ENCODE results near the gene LCA5. TPM values are rescaled to one million over a fixed set of nuclear protein-coding genes. Genes with fewer than 3 reads are reported as not detected.
"Not testable (repeated sequence)": the region's sequence is repeated elsewhere in the genome, so short reads cannot be mapped to it uniquely, and the experiment has no call there.

LCA5 gene
- total RNA-seq: 5.8 TPM

- peak; percentile 95 for DNase-seq (ENCODE audit: low spot score)
These were observed at the start of gene LCA5 for GRCh38 chr6:79536954-79537747. LCA5 (minus strand) TSS chr6:79537430; CDS start chr6:79518894, 18,536 bp downstream.

GRCh38 chr6:79586548-79586947, 49.3 kb upstream of the LCA5 start:
- DNase-seq (ENCODE audit: low spot score): no peak

- no peak for DNase-seq (ENCODE audit: low spot score)
These were observed 47.1 kb upstream of the LCA5 start for GRCh38 chr6:79584332-79584731.

GRCh38 chr6:79577926-79578325, 40.7 kb upstream of the LCA5 start:
- DNase-seq (ENCODE audit: low spot score): not testable (repeated sequence)

GRCh38 chr6:79574630-79575225, 37.5 kb upstream of the LCA5 start:
- no peak for DNase-seq (ENCODE audit: low spot score)

- DNase-seq (ENCODE audit: low spot score): no peak
These were observed 36.9 kb upstream of the LCA5 start for GRCh38 chr6:79574174-79574573.

- no peak for DNase-seq (ENCODE audit: low spot score)
These were observed 33.8 kb upstream of the LCA5 start for GRCh38 chr6:79571030-79571367.

GRCh38 chr6:79570129-79571029, 33.1 kb upstream of the LCA5 start:
- peak; percentile 81 for DNase-seq (ENCODE audit: low spot score)

GRCh38 chr6:79568996-79569395, 31.8 kb upstream of the LCA5 start:
- DNase-seq (ENCODE audit: low spot score): no peak

GRCh38 chr6:79564636-79565035, 27.4 kb upstream of the LCA5 start:
- DNase-seq (ENCODE audit: low spot score): no peak

GRCh38 chr6:79559706-79560105, 22.5 kb upstream of the LCA5 start:
- no peak for DNase-seq (ENCODE audit: low spot score)

GRCh38 chr6:79557673-79558467, 20.6 kb upstream of the LCA5 start:
- DNase-seq (ENCODE audit: low spot score): no peak

GRCh38 chr6:79554305-79554704, 17.1 kb upstream of the LCA5 start:
- no peak for DNase-seq (ENCODE audit: low spot score)

GRCh38 chr6:79551401-79551800, 14.2 kb upstream of the LCA5 start:
- no peak for DNase-seq (ENCODE audit: low spot score)

GRCh38 chr6:79548304-79548703, 11.1 kb upstream of the LCA5 start:
- DNase-seq (ENCODE audit: low spot score): no peak

GRCh38 chr6:79546186-79546585, 9.0 kb upstream of the LCA5 start:
- DNase-seq (ENCODE audit: low spot score): no peak

- DNase-seq (ENCODE audit: low spot score): peak; percentile 87
These were observed 7.8 kb upstream of the LCA5 start for GRCh38 chr6:79544939-79545450.

GRCh38 chr6:79544299-79544927, 7.2 kb upstream of the LCA5 start:
- DNase-seq (ENCODE audit: low spot score): no peak

GRCh38 chr6:79543886-79544285, 6.7 kb upstream of the LCA5 start:
- DNase-seq (ENCODE audit: low spot score): no peak

- no peak for DNase-seq (ENCODE audit: low spot score)
These were observed 6.2 kb upstream of the LCA5 start for GRCh38 chr6:79543411-79543810.
